GM23248 (cell line): ENCODE measurements around the gene OSBPL7.

Source experiments
- EZH2 ChIP-seq: fragments of 200-600 bp; sonication (generic); IDR thresholded peaks from 2 replicates; pipeline ENCODE4 v1.6.1; 2018; ENCODE audit warnings: antibody characterized with exemption, mild to moderate bottlenecking; ENCODE audit not compliant: insufficient read depth, poor library complexity, severe bottlenecking
- EZH2phosphoT487 ChIP-seq: fragments of 200-600 bp; sonication (generic); IDR thresholded peaks from 2 replicates; pipeline ENCODE4 v1.6.1; 2018; ENCODE audit warnings: antibody characterized with exemption, moderate library complexity, mild to moderate bottlenecking, low read depth; ENCODE audit not compliant: insufficient read depth

GRCh38 chr17:47870056-47870455 is 48.5 kb upstream of the OSBPL7 start:
- TF ChIP-seq EZH2 (no peak), EZH2phosphoT487 (no peak)
